IPS-NIHi7 (cell line): ENCODE measurements around the gene EMP3.
"Not testable (repeated sequence)": the region's sequence is repeated elsewhere in the genome, so short reads cannot be mapped to it uniquely, and the experiment has no call there.

ENCODE experiments used
- DNase-seq: peaks from one replicate; pipeline ENCODE4 v3.0.0; 2012; ENCODE audit warnings: mixed read lengths; ENCODE audit errors: extremely low spot score

The EMP3 gene

DNA sequence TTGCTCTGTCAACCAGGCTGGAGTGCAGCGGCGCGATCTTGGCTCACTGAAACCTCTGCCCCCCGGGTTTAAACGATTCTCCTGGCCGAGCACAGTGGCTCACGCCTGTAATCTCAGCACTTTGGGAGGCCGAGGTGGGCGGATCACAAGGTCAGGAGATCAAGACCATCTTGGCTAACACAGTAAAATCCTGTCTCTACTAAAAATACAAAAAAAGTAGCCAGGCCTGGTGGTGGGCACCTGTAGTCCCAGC lies 7.7 kb upstream of the EMP3 start:
- DNase-seq = not testable (repeated sequence)

DNA sequence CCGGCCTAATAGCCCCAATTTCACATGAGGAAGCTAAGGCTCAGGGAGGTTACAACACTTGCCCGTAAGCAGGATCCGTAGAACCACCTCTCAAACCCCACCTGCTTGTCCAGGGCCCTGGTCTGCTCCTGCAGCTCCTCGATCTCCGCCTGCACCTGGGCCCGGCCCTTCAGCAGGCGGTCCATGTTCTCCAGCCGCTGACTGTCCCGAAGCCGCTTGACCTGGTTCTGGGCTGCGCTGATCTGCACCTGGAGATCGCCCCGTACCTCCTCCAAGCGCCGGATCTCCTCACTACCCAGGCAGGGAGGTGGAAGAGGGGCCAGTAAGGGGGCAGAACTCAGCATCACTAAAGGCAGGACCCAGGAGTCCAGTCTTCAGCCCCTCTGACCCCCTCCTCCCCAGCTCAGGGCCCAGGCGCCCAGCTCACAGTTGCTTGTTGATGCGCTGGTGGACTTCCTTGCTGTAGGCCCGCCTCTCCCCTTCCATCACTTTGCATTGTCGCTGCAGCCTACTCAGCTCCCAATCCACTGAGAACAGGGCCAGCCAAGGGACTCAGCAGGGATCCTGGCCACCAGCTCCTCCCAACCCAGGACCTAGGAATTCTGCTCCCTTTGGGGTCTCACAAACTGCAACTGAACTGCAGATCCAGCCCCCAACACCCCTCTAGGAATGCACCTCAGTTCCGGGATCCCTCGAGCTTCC lies 6.9 kb upstream of the EMP3 start:
- DNase-seq = no peak

DNA sequence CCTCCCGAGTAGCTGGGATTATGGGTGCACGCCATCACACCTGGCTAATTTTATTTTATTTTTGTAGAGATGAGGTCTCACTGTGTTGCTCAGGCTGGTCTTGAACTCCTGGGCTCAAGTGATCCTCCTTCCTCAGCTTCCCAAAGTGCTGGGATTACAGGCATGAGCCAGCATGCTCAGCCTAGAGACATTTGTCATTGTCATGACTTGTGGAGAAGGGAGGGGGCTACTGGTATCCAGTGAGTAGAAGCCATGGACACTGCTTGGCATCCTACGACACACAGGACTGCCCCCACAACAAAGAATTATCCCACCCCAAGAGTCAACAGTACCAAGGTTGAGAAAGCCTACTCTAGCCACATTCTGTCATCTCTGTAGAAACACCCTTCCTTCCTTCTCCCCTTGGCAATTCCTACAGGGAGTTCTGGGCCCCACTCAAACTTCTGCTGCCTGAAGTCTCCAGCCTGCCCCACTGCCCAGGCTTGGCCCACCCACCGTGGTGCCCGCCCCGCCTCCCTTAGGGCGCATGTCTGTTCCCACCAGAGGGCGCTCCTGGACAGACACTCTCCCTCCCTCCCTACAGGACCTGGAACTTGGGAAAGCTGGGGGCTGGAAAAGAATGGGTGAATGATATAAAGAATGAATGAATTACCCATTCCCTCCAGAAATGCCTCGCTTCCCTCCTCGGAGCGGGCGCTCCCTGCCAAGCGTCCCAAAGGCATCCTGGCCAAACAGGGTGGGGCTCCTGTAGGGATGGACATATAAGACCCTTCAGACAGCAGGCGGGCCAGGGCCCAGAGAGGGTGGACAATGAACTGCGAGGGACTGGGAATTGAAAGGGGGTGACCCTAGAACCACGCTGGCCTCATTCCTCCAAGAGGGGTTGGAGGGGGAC lies 5.5 kb upstream of the EMP3 start:
- peak; percentile 75 for DNase-seq

- peak; percentile 98 for DNase-seq
Measured at GRCh38 chr19:48321372-48321621, 4.1 kb upstream of the EMP3 start.

GRCh38 chr19:48321622-48322591 lies 3.4 kb upstream of the EMP3 start:
- DNase-seq = peak; percentile 93

- DNase-seq = peak; percentile 37
Measured at GRCh38 chr19:48329167-48329891, 4.0 kb downstream of the EMP3 start.

DNA sequence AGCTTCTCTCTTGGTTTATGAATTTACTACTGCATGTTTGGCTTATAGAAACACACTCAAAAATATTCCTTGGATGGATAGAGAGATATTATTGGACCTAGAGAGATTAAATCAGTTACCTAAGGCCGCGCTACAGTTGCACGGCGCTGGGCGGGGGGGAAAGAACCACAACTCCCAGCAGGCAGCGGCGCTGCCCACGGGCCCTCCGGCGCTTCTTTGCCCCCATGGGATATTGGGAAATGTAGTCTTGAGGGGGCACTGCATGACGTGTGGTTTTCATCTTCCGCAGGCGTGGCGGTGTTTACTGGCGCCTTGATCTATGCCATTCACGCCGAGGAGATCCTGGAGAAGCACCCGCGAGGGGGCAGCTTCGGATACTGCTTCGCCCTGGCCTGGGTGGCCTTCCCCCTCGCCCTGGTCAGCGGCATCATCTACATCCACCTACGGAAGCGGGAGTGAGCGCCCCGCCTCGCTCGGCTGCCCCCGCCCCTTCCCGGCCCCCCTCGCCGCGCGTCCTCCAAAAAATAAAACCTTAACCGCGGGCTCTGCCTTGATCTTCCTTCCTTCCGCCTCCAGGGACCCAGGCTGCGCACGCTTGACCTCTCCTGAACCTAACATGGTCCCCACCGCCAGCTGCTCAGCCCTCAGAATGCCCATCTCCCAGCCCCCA lies 4.8 kb downstream of the EMP3 start:
- DNase-seq = peak; percentile 78

- no peak for DNase-seq
Measured at GRCh38 chr19:48332351-48332661, 7.0 kb downstream of the EMP3 start.

- DNase-seq = peak; percentile 82
Measured at GRCh38 chr19:48332662-48333466, 7.5 kb downstream of the EMP3 start.

- peak; percentile 95 for DNase-seq
Measured at GRCh38 chr19:48333467-48334384, 8.4 kb downstream of the EMP3 start.

GRCh38 chr19:48338253-48338755 lies 13.0 kb downstream of the EMP3 start:
- no peak for DNase-seq

GRCh38 chr19:48338802-48339503 lies 13.6 kb downstream of the EMP3 start:
- DNase-seq = no peak

DNA sequence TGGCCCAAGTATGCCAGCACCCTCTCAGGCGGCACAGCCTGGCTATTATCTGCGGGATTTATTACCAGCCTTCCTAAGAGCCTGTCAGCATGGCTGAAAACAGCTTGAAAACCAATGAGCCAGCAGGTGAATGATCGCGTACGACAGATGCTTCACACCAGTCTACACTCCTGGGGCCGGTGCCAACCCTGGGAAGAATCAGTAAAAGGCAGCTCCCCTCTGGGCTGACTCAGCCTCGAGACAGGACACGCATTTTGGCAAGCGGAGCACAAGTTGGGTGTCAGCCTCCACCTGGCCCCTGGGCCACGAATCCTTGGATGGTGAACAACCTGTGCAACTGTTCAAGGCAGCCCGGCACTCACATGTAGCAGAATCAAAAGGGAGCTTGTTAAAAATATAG lies 15.6 kb downstream of the EMP3 start:
- DNase-seq = no peak

DNA sequence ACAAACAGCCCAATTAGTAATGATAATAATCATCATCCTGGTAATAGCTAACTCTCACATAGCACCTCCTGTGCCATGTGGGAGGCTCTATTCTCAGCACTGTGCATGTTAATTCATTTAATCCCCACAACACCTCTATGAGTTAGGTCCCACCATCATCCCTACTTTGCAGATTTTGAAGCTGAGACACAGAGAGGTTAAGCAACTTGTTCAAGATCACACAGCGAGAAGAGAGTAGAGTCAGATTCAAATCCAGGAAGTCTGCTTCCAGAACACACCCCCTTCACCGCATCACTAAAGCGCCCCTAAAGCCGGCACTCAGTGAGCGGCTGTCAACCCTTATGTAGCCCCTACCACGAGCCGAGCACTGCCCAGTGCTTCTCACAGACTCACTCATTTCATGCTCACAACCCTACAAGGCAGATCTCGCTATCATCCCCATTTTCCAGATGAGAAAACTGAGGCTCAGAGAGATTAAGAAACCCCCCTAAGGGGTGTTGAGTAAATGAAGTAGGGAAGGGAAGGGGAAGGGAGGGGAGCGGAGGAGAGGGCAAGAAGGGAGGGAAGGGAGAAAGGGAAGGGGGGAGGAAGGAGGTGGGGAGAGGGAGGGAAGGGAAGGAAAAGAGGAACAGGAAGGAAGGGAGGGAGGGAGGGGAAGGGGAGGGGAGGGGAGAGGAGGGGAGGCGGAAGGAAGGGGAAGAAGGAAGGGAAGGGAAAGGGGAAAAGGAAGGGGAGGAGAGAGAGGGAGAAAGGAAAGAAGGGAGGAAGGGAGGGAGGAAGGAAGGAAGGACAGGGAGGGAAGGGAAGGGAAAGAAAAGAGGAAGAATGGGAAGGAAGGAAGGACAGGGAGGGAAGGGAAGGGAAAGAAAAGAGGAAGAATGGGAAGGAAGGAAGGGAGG lies 16.4 kb downstream of the EMP3 start:
- no peak for DNase-seq

DNA sequence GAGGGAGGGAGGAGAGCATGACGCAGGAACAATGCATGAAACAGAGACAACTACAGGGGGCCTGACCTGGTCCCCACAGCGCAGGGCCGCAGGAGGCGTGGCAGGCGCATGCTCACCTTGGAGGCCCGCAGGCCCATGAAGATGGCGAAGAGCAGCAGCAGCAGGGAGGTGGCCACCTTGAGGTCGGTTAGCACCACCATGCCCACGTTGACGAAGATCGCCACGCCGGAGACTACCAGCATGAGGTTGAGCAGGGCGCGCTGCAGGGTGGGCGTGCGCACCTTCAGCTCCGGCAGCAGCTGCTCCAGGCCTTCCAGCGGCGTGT lies 17.0 kb downstream of the EMP3 start:
- no peak for DNase-seq

- DNase-seq = no peak
Measured at GRCh38 chr19:48342841-48343540, 17.6 kb downstream of the EMP3 start.

GRCh38 chr19:48344892-48345291 lies 19.5 kb downstream of the EMP3 start:
- peak; percentile 51 for DNase-seq
